Endothelial cell of umbilical vein (primary cell): ENCODE measurements around the gene ZMAT3. TPM values are rescaled to one million over a fixed set of nuclear protein-coding genes. Genes with fewer than 3 reads are reported as not detected.

Experiments used
- BruUV-seq: library from RNA; stranded (reverse); fragments of 400-500 nt; replicated peaks from 2 replicates; lab custom pipeline; 2021; lab: Mats Ljungman, UMichigan
- CTCF ChIA-PET: fragments of 300-600, 350-600 bp; sonication (Branson Sonifier 250); formaldehyde crosslinking; loops from one replicate; lab custom pipeline; 2021; ENCODE audit warnings: antibody characterized with exemption, inconsistent platforms; lab: Charles Lee
- POLR2A ChIA-PET: fragments of 300-600, 350-600 bp; sonication (Branson Sonifier 250); formaldehyde crosslinking; loops from one replicate; lab custom pipeline; 2021; ENCODE audit warnings: antibody characterized with exemption, inconsistent platforms; lab: Charles Lee
- DNase-seq: peaks from one replicate; pipeline ENCODE4 v3.0.0-alpha.2; 2011; ENCODE audit warnings: low read depth, low spot score
- FAIRE-seq: peaks from 2 replicates; lab custom pipeline; 2011; peaks lifted over from hg19 to GRCh38; lab: Jason Lieb, UNC
- H2AFZ ChIP-seq: 2 replicates; pipeline ENCODE4 v1.6.0; 2012; ENCODE audit warnings: low read depth, low read length, control low read depth, inconsistent platforms
- H3K27ac ChIP-seq: 2 replicates; pipeline ENCODE4 v1.5.1; 2011; ENCODE audit warnings: low read depth, mild to moderate bottlenecking, control low read depth, low read length, moderate library complexity; ENCODE audit not compliant: insufficient read depth
- H3K27me3 ChIP-seq, 2 experiments: 2 replicates each; pipeline versions ENCODE4 v1.6.0 to v1.6.1; 2011; ENCODE audit warnings: low read length in 2 of 2, mixed read lengths in 1 of 2; ENCODE audit not compliant: control insufficient read depth in 2 of 2, insufficient read depth in 2 of 2
- H3K36me3 ChIP-seq, 2 experiments: 2 replicates in 1 of 2; 3 replicates in 1 of 2; pipeline ENCODE4 v1.5.1; 2011; ENCODE audit warnings: low read length in 2 of 2, mild to moderate bottlenecking in 1 of 2, moderate library complexity in 1 of 2; ENCODE audit not compliant: control insufficient read depth in 2 of 2, insufficient read depth in 2 of 2; ENCODE audit errors: extremely low read depth in 1 of 2
- H3K4me1 ChIP-seq: 3 replicates; pipeline ENCODE4 v1.5.1; 2011; ENCODE audit warnings: mild to moderate bottlenecking, low read length; ENCODE audit not compliant: control insufficient read depth, insufficient read depth; ENCODE audit errors: extremely low read depth
- H3K4me2 ChIP-seq: 2 replicates; pipeline ENCODE4 v1.6.1; 2011; ENCODE audit warnings: low read length, control low read depth, mixed read lengths; ENCODE audit not compliant: insufficient read depth
- H3K4me3 ChIP-seq, 3 experiments: fragments of 200-600 bp in 1 of 3; sonication (generic), shearing (Covaris generic) in 1 of 3; replicated peaks in 1 of 3; 2 replicates each; pipeline ENCODE4 v1.5.1; 2011 to 2016; ENCODE audit warnings: control low read depth in 3 of 3, low read length in 3 of 3, mild to moderate bottlenecking in 2 of 3, inconsistent platforms in 1 of 3, low read depth in 1 of 3, moderate library complexity in 1 of 3; ENCODE audit not compliant: insufficient read depth in 1 of 3
- H3K79me2 ChIP-seq: 2 replicates; pipeline ENCODE4 v1.6.0; 2012; ENCODE audit warnings: low read length, inconsistent platforms; ENCODE audit not compliant: control insufficient read depth, insufficient read depth
- H3K9ac ChIP-seq: replicated peaks from 2 replicates; pipeline ENCODE3; 2011; ENCODE audit warnings: low read length, control low read depth; ENCODE audit not compliant: insufficient read depth; ENCODE audit errors: extremely low read depth
- H3K9me1 ChIP-seq: replicated peaks from 3 replicates; pipeline ENCODE4 v1.6.0; 2011; ENCODE audit warnings: mild to moderate bottlenecking, low read length; ENCODE audit not compliant: control insufficient read depth, insufficient read depth; ENCODE audit errors: extremely low read depth
- H3K9me3 ChIP-seq: replicated peaks from 2 replicates; pipeline ENCODE4 v1.5.1; 2012; ENCODE audit warnings: low read length, inconsistent platforms; ENCODE audit not compliant: control insufficient read depth, insufficient read depth
- H4K20me1 ChIP-seq: replicated peaks from 2 replicates; pipeline ENCODE3; 2011; ENCODE audit warnings: mild to moderate bottlenecking, low read length; ENCODE audit not compliant: control insufficient read depth, insufficient read depth; ENCODE audit errors: extremely low read depth
- CTCF ChIP-seq, 2 donors: IDR thresholded peaks; 1 replicate in 1 of 2; 2 replicates in 1 of 2; pipeline ENCODE4 v1.5.1; 2011; ENCODE audit warnings: low read length in 2 of 2, mild to moderate bottlenecking in 2 of 2, moderate library complexity in 2 of 2, control low read depth in 1 of 2, inconsistent platforms in 1 of 2, low read depth in 1 of 2; ENCODE audit not compliant: insufficient read depth in 1 of 2; ENCODE audit errors: extremely low read depth in 1 of 2
- EZH2 ChIP-seq: IDR thresholded peaks from 2 replicates; pipeline ENCODE4 v1.6.1; 2012; ENCODE audit warnings: borderline replicate concordance, low read depth, mild to moderate bottlenecking, moderate library complexity, low read length, inconsistent platforms; ENCODE audit not compliant: severe bottlenecking
- FOS ChIP-seq: IDR thresholded peaks from 2 replicates; pipeline ENCODE4 v1.6.1; 2011; ENCODE audit warnings: mild to moderate bottlenecking, low read length, moderate library complexity, borderline replicate concordance; ENCODE audit not compliant: insufficient read depth
- GATA2 ChIP-seq: IDR thresholded peaks from 2 replicates; pipeline ENCODE4 v1.7.0; 2011; ENCODE audit warnings: low read depth, mild to moderate bottlenecking, moderate library complexity, mixed read lengths, low read length; ENCODE audit not compliant: insufficient read length, insufficient read depth
- JUN ChIP-seq: IDR thresholded peaks from 2 replicates; pipeline ENCODE4 v1.6.1; 2011; ENCODE audit warnings: borderline replicate concordance, low read depth; ENCODE audit not compliant: insufficient read length, insufficient read depth
- MAX ChIP-seq: IDR thresholded peaks from 2 replicates; pipeline ENCODE4 v1.6.1; 2011; ENCODE audit not compliant: insufficient read depth, insufficient read length
- MYC ChIP-seq: IDR thresholded peaks from one replicate; pipeline ENCODE4 v1.6.1; 2011; ENCODE audit warnings: mild to moderate bottlenecking, low read depth, low read length
- POLR2A ChIP-seq: IDR thresholded peaks from 2 replicates; pipeline ENCODE4 v1.6.1; 2012; ENCODE audit warnings: low read depth, mild to moderate bottlenecking, control low read depth, low read length
- POLR2AphosphoS5 ChIP-seq: IDR thresholded peaks from 2 replicates; pipeline ENCODE4 v1.6.1; 2012; ENCODE audit warnings: low read depth, mild to moderate bottlenecking, control low read depth, low read length, moderate library complexity; ENCODE audit not compliant: insufficient read depth
- dilution Hi-C: fragments of 300-500 bp; cut with MboI; formaldehyde crosslinking; loops from one replicate; pipeline ENCODE4 v1.15.0; 2019; ENCODE audit warnings: low sequenced_read_pairs; ENCODE audit not compliant: extremely low pct_ligation_motif_present
- intact Hi-C: fragments of 100-400 bp; cut with micrococcal nuclease; formaldehyde crosslinking; loops from one replicate; pipeline ENCODE4 v1.10.0; 2022
- polyA plus RNA-seq, 4 experiments: library from polyadenylated mRNA; depleted of rRNA in 3 of 4; stranded (reverse) in 3 of 4; unstranded in 1 of 4; fragments of >200 nt; gene quantifications; 2 replicates each; pipeline versions ENCODE4 v1.2.1 to v1.2.3, GENCODE V29; 2011 to 2012; ENCODE audit warnings: missing spikeins in 1 of 4
- total RNA-seq: library from RNA; stranded (reverse); gene quantifications from 2 replicates; pipeline ENCODE4 v1.2.3, GENCODE V29; 2021

The ZMAT3 gene
- total and polyA plus RNA-seq, 2 donors (not counting 3 experiments of a cell fraction or from before 2014, with no cell fraction given) = 13.2 to 33.1 TPM

- Histone ChIP-seq H2AFZ (no peak overlapping the region), H3K79me2 (no peaks in the 10 kb centered on the region), H3K9ac (no peak overlapping the region), H4K20me1 (no peaks in the 10 kb centered on the region), H3K27me3 (no peaks in the 10 kb centered on the region), H3K9me3 (no peaks in the 10 kb centered on the region), H3K4me2 (no peak overlapping the region), H3K27ac (no peak overlapping the region), H3K4me1 (no peaks in the 10 kb centered on the region), H3K36me3 (peaks cover 0 to 2% of the 10 kb centered on the region in 2 experiments), H3K4me3 (no peak overlapping the region), H3K9me1 (no peaks in the 10 kb centered on the region)
- DNase-seq (no peak), FAIRE-seq (no peak)
- BruUV-seq = no TSS peak
- intact Hi-C loops = no loop called here
- ChIA-PET POLR2A (no interaction called here), CTCF (no interaction called here)
- dilution Hi-C loops = no loop called here
- TF ChIP-seq CTCF (IDR thresholded peaks at IDR 0.05; ENCODE audit: extremely low read depth in 1 of 2, insufficient read depth in 1 of 2, low read depth in 1 of 2, low read length in 2 of 2) = no peak
- TF ChIP-seq POLR2AphosphoS5 = no peak
- no peak for TF ChIP-seq MAX
- no peak for TF ChIP-seq MYC
- no peak for TF ChIP-seq GATA2
- no peak for TF ChIP-seq JUN
Measured at GRCh38 chr3:179000144-179000543, 71.5 kb downstream of the ZMAT3 start.

- Histone ChIP-seq H3K79me2 (no peaks in the 10 kb centered on the region), H3K4me2 (no peak overlapping the region), H3K9me1 (no peaks in the 10 kb centered on the region), H3K4me3 (no peak overlapping the region), H3K4me1 (no peaks in the 10 kb centered on the region), H2AFZ (no peak overlapping the region), H3K9me3 (no peaks in the 10 kb centered on the region), H3K27ac (no peak overlapping the region), H4K20me1 (no peaks in the 10 kb centered on the region), H3K27me3 (no peaks in the 10 kb centered on the region), H3K9ac (no peak overlapping the region), H3K36me3 (peaks cover 0 to 2% of the 10 kb centered on the region in 2 experiments)
- no TSS peak for BruUV-seq
- ChIA-PET POLR2A (no interaction called here), CTCF (no interaction called here)
- DNase-seq (no peak), FAIRE-seq (no peak)
- intact Hi-C loops = no loop called here
- TF ChIP-seq GATA2 (no peak), CTCF (IDR thresholded peaks at IDR 0.05; ENCODE audit: extremely low read depth in 1 of 2, insufficient read depth in 1 of 2, low read depth in 1 of 2, low read length in 2 of 2) (no peak), POLR2AphosphoS5 (no peak), MAX (no peak), FOS (no peak), JUN (no peak), POLR2A (no peak), EZH2 (no peak), MYC (no peak)
- dilution Hi-C loops = no loop called here
Measured at GRCh38 chr3:178996399-178996798, 75.2 kb downstream of the ZMAT3 start.
